Measurements from ENCODE around the gene SPATA19.

DNA sequence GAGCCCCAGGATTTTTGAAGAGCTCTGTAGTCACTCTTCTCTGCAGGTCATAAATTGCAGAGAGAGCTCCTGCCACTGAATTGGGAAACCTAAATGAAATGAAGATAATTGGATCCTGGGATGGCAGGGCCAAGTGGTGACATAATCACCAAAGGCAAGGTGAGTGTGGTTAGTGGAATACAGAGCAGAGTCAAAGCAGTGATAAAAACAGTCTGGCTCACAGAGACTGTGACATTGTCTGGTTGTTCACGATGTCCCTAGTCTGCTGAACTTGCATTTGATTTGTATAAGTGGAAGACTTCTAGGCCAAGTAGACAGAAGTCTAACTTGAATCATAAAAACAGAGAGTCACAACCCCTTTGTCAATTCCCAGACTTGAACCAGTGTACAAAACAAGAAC, 26.8 kb upstream of the SPATA19 start:
- TF ChIP-seq, protein P1, sequence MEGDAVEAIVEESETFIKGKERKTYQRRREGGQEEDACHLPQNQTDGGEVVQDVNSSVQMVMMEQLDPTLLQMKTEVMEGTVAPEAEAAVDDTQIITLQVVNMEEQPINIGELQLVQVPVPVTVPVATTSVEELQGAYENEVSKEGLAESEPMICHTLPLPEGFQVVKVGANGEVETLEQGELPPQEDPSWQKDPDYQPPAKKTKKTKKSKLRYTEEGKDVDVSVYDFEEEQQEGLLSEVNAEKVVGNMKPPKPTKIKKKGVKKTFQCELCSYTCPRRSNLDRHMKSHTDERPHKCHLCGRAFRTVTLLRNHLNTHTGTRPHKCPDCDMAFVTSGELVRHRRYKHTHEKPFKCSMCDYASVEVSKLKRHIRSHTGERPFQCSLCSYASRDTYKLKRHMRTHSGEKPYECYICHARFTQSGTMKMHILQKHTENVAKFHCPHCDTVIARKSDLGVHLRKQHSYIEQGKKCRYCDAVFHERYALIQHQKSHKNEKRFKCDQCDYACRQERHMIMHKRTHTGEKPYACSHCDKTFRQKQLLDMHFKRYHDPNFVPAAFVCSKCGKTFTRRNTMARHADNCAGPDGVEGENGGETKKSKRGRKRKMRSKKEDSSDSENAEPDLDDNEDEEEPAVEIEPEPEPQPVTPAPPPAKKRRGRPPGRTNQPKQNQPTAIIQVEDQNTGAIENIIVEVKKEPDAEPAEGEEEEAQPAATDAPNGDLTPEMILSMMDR (conservative IDR thresholded peaks at IDR 0.05) = no peak
- TF ChIP-seq EZH2 (IDR thresholded peaks at IDR 0.05; ENCODE audit: low read depth) = no peak
